SK-N-SH (cell line): Measurements from ENCODE around the gene TTC28. TPM values are rescaled to one million over a fixed set of nuclear protein-coding genes. Genes with fewer than 3 reads are reported as not detected.

Experiments
- CTCF ChIA-PET: fragments of 300-600, 350-600 bp; formaldehyde crosslinking; extraction: SDS; loops from one replicate; lab custom pipeline; 2021; lab: Yijun Ruan, JAX
- POLR2A ChIA-PET: fragments of 350-600 bp; sonication (Branson Sonifier 250); formaldehyde crosslinking; extraction: SDS; loops from one replicate; lab custom pipeline; 2020; ENCODE audit warnings: antibody characterized with exemption, inconsistent platforms; lab: Yijun Ruan, JAX
- DNase-seq: peaks from one replicate; pipeline ENCODE4 v3.0.0; 2012
- H2AFZ ChIP-seq: fragments of 200-600 bp; sonication (generic); 2 replicates; pipeline ENCODE4 v1.8.1; 2016; ENCODE audit warnings: antibody characterized with exemption, mild to moderate bottlenecking, low read depth
- H3F3A ChIP-seq: fragments of 200-600 bp; sonication (generic); replicated peaks from 2 replicates; pipeline ENCODE3; 2016; ENCODE audit warnings: antibody characterized with exemption, mild to moderate bottlenecking; ENCODE audit not compliant: insufficient read depth
- H3K27ac ChIP-seq, 2 experiments: fragments of 200-500 bp in 1 of 2; fragments of 200-600 bp in 1 of 2; sonication (Bioruptor generic) in 1 of 2; sonication (generic), shearing (Covaris generic) in 1 of 2; 2 replicates each; pipeline versions ENCODE4 v1.5.1 to v1.6.1; 2014 to 2016; ENCODE audit warnings: low read depth in 2 of 2, inconsistent platforms in 1 of 2, low read length in 1 of 2, mild to moderate bottlenecking in 1 of 2, mixed read lengths in 1 of 2
- H3K27me3 ChIP-seq: fragments of 200-600 bp; sonication (generic), shearing (Covaris generic); 2 replicates; pipeline ENCODE4 v1.6.1; 2016; ENCODE audit warnings: mixed run types; ENCODE audit not compliant: insufficient read depth
- H3K36me3 ChIP-seq, 2 experiments: fragments of 200-500 bp in 1 of 2; fragments of 200-600 bp in 1 of 2; sonication (Bioruptor generic) in 1 of 2; sonication (generic) in 1 of 2; replicated peaks in 1 of 2; 2 replicates each; pipeline versions ENCODE3 to v1.5.1; 2014 to 2016; ENCODE audit warnings: low read length in 1 of 2, mild to moderate bottlenecking in 1 of 2; ENCODE audit not compliant: insufficient read depth in 2 of 2, control insufficient read depth in 1 of 2
- H3K4me1 ChIP-seq, 2 experiments: fragments of 200-500 bp in 1 of 2; fragments of 200-600 bp in 1 of 2; sonication (Bioruptor generic) in 1 of 2; sonication (generic), shearing (Covaris generic) in 1 of 2; 2 replicates each; pipeline versions ENCODE4 v1.5.1 to v1.6.1; 2014 to 2016; ENCODE audit warnings: low read depth in 1 of 2, low read length in 1 of 2, mixed run types in 1 of 2; ENCODE audit not compliant: insufficient read depth in 2 of 2, control insufficient read depth in 1 of 2
- H3K4me2 ChIP-seq: fragments of 200-600 bp; sonication (generic), shearing (Covaris generic); 2 replicates; pipeline ENCODE4 v1.6.1; 2017; ENCODE audit warnings: mixed run types
- H3K4me3 ChIP-seq, 2 experiments: fragments of 200-500 bp in 1 of 2; fragments of 200-600 bp in 1 of 2; sonication (Bioruptor generic) in 1 of 2; sonication (generic), shearing (Covaris generic) in 1 of 2; 2 replicates each; pipeline versions ENCODE4 v1.5.1 to v1.8.1; 2014 to 2016; ENCODE audit warnings: low read depth in 2 of 2, inconsistent platforms in 1 of 2, low read length in 1 of 2, mild to moderate bottlenecking in 1 of 2, mixed read lengths in 1 of 2, moderate library complexity in 1 of 2
- H3K79me2 ChIP-seq: fragments of 200-600 bp; sonication (generic); 2 replicates; pipeline ENCODE4 v1.8.1; 2017; ENCODE audit warnings: mild to moderate bottlenecking; ENCODE audit not compliant: insufficient read depth
- H3K9ac ChIP-seq: fragments of 200-600 bp; sonication (generic); 2 replicates; pipeline ENCODE4 v1.6.1; 2017; ENCODE audit warnings: mixed run types
- H3K9me2 ChIP-seq: fragments of 200-600 bp; sonication (generic); 2 replicates; pipeline ENCODE4 v1.6.1; 2017; ENCODE audit warnings: mixed run types
- H3K9me3 ChIP-seq: fragments of 200-600 bp; sonication (generic); 2 replicates; pipeline ENCODE4 v1.6.1; 2017; ENCODE audit warnings: mixed run types, mild to moderate bottlenecking, moderate library complexity
- H4K20me1 ChIP-seq: fragments of 200-600 bp; sonication (generic); 2 replicates; pipeline ENCODE4 v1.6.1; 2017; ENCODE audit warnings: mild to moderate bottlenecking, mixed run types; ENCODE audit not compliant: insufficient read depth
- FOXM1 ChIP-seq: IDR thresholded peaks from 2 replicates; pipeline ENCODE4 v1.4.0; 2012; ENCODE audit warnings: low read depth, mild to moderate bottlenecking
- IRF3 ChIP-seq: fragments of 150-350 bp; IDR thresholded peaks from 2 replicates; pipeline ENCODE4 v1.6.1; 2016; ENCODE audit warnings: mild to moderate bottlenecking, low read depth, low read length
- JUND ChIP-seq: IDR thresholded peaks from 2 replicates; pipeline ENCODE4 v1.4.0; 2012
- POLR2AphosphoS5 ChIP-seq: IDR thresholded peaks from 2 replicates; pipeline ENCODE4 v1.6.1; 2012; ENCODE audit warnings: low read depth, low read length
- RAD21 ChIP-seq: IDR thresholded peaks from 2 replicates; pipeline ENCODE4 v1.6.1; 2012; ENCODE audit warnings: mild to moderate bottlenecking, low read length
- RCOR1 ChIP-seq: fragments of 150-350 bp; IDR thresholded peaks from 2 replicates; pipeline ENCODE4 v1.6.1; 2017; ENCODE audit warnings: antibody characterized with exemption, low read length
- RFX5 ChIP-seq: IDR thresholded peaks from 2 replicates; pipeline ENCODE4 v1.6.1; 2012; ENCODE audit warnings: mild to moderate bottlenecking, improper control_type of control experiment, low read length
- RXRA ChIP-seq: IDR thresholded peaks from 2 replicates; pipeline ENCODE4 v1.4.0; 2012; ENCODE audit warnings: low read depth, mild to moderate bottlenecking, borderline replicate concordance
- TAF1 ChIP-seq: IDR thresholded peaks from 2 replicates; pipeline ENCODE4 v1.6.1; 2012; ENCODE audit warnings: low read depth, mild to moderate bottlenecking, low read length, moderate library complexity, borderline replicate concordance
- TEAD4 ChIP-seq: IDR thresholded peaks from 2 replicates; pipeline ENCODE4 v1.4.0; 2012; ENCODE audit warnings: mild to moderate bottlenecking, borderline replicate concordance; ENCODE audit not compliant: insufficient read depth
- YY1 ChIP-seq: IDR thresholded peaks from 2 replicates; pipeline ENCODE4 v1.4.0; 2012; ENCODE audit warnings: low read depth, mild to moderate bottlenecking
- ZBTB33 ChIP-seq: IDR thresholded peaks from 2 replicates; pipeline ENCODE4 v1.4.0; 2012; ENCODE audit warnings: low read depth, borderline replicate concordance
- WGBS: methylation state at CpG from one replicate; pipeline ENCODE4 v1.1.6; 2017; ENCODE audit warnings: low lambda C conversion rate; 5-methylcytosine and 5-hydroxymethylcytosine counted together
- polyA plus RNA-seq, 3 experiments: library from polyadenylated mRNA; depleted of rRNA; stranded (reverse); fragments of >200 nt; gene quantifications; 2 replicates each; pipeline ENCODE4 v1.2.3, GENCODE V29; 2012
- TF ChIP-seq, protein P1 (sequence below): IDR thresholded peaks from 2 replicates; pipeline ENCODE4 v1.4.0; 2012; ENCODE audit warnings: low read depth
- TF ChIP-seq, protein P2 (sequence below): fragments of 150-350 bp; IDR thresholded peaks from 2 replicates; pipeline ENCODE4 v1.6.1; 2017; ENCODE audit warnings: antibody characterized with exemption, low read length, low read depth, borderline replicate concordance
- TF ChIP-seq, protein P3 (sequence below): IDR thresholded peaks from 2 replicates; pipeline ENCODE4; 2012
- TF ChIP-seq, protein P4 (sequence below): IDR thresholded peaks from 2 replicates; pipeline ENCODE4 v1.4.0; 2012; ENCODE audit warnings: low read depth, borderline replicate concordance

TTC28 gene
- polyA plus RNA-seq, 1 of the 3 experiments (the other 2 are of a cell fraction): 5.9 TPM

DNA sequence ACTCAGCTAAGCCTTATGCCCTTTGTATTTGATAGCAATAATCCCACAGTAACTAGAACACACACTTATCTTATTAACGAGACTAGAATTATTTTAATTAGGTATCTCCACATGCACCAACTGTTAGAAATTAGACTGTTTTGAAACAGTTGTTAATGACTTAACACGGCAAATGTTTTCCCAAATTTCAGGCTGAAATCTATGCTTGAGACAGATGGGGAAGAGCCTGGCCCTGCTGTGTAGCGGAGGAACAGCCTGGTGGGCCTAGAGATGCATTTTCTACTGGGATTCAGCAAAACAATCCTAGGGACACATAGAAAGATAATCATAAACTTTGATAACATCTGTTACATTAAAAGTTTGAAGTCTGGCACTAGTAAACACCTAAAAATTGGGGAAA, 273.4 kb downstream of the TTC28 start:
- peaks cover 21% of the 10 kb centered on the region; the same call in 1 of the 2 replicates for H3K79me2 ChIP-seq
- TF ChIP-seq, protein P1, sequence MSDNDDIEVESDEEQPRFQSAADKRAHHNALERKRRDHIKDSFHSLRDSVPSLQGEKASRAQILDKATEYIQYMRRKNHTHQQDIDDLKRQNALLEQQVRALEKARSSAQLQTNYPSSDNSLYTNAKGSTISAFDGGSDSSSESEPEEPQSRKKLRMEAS: no peak
- TF ChIP-seq TEAD4 (no peak), RAD21 (no peak), YY1 (no peak), JUND (no peak), POLR2AphosphoS5 (no peak), ZBTB33 (no peak), IRF3 (no peak), FOXM1 (no peak), RFX5 (no peak), RXRA (no peak), TAF1 (no peak), RCOR1 (no peak)
- TF ChIP-seq, protein P2, sequence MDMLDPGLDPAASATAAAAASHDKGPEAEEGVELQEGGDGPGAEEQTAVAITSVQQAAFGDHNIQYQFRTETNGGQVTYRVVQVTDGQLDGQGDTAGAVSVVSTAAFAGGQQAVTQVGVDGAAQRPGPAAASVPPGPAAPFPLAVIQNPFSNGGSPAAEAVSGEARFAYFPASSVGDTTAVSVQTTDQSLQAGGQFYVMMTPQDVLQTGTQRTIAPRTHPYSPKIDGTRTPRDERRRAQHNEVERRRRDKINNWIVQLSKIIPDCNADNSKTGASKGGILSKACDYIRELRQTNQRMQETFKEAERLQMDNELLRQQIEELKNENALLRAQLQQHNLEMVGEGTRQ: no peak
- TF ChIP-seq, protein P3, sequence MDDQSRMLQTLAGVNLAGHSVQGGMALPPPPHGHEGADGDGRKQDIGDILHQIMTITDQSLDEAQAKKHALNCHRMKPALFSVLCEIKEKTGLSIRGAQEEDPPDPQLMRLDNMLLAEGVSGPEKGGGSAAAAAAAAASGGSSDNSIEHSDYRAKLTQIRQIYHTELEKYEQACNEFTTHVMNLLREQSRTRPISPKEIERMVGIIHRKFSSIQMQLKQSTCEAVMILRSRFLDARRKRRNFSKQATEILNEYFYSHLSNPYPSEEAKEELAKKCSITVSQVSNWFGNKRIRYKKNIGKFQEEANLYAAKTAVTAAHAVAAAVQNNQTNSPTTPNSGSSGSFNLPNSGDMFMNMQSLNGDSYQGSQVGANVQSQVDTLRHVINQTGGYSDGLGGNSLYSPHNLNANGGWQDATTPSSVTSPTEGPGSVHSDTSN: no peak
- TF ChIP-seq, protein P4, sequence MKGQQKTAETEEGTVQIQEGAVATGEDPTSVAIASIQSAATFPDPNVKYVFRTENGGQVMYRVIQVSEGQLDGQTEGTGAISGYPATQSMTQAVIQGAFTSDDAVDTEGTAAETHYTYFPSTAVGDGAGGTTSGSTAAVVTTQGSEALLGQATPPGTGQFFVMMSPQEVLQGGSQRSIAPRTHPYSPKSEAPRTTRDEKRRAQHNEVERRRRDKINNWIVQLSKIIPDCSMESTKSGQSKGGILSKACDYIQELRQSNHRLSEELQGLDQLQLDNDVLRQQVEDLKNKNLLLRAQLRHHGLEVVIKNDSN: no peak
- H3F3A ChIP-seq: peaks cover 27% of the 10 kb centered on the region
- no peak overlapping the region for H3K4me3 ChIP-seq
- ChIA-PET CTCF (interaction anchor here (1.0 kb wide), 1 partner anchor 39 kb away, joined by 3 read pairs; no protein-coding TSS in a partner anchor), POLR2A (no interaction called here)
- peaks cover 8% of the 10 kb centered on the region; the same call in 1 of the 2 replicates for H4K20me1 ChIP-seq
- peaks cover 2 to 24% of the 10 kb centered on the region in 2 experiments for H3K4me1 ChIP-seq
- H3K9me2 ChIP-seq: no peaks in the 10 kb centered on the region
- H2AFZ ChIP-seq: no peak overlapping the region
- H3K27ac ChIP-seq: no peak overlapping the region
- H3K9me3 ChIP-seq: no peaks in the 10 kb centered on the region
- H3K9ac ChIP-seq: no peak overlapping the region
- DNase-seq: no peak
- peaks cover 0 to 2% of the 10 kb centered on the region in 2 experiments for H3K36me3 ChIP-seq
- no peak overlapping the region for H3K4me2 ChIP-seq
- 75% methylated on average over 3 of the region's 3 CpGs for WGBS
- no peaks in the 10 kb centered on the region for H3K27me3 ChIP-seq
